Stomach (tissue), 4 donors: ENCODE data around the gene PCDH15.

ENCODE experiments used
- EP300 ChIP-seq: sonication (generic); formaldehyde crosslinking; IDR thresholded peaks from one replicate; pipeline ENCODE4 v1.6.1; 2017; ENCODE audit warnings: antibody characterized with exemption
- POLR2A ChIP-seq, 4 donors: fragments of 450-650 bp; IDR thresholded peaks; one replicate each; pipeline ENCODE4 v1.6.1; 2016; ENCODE audit warnings: antibody characterized with exemption in 4 of 4, control low read depth in 2 of 4, mild to moderate bottlenecking in 1 of 4, moderate library complexity in 1 of 4
- POLR2AphosphoS5 ChIP-seq, 3 donors: sonication (generic); formaldehyde crosslinking; IDR thresholded peaks; one replicate each; pipeline ENCODE4 v1.6.1; 2016; ENCODE audit warnings: antibody characterized with exemption in 3 of 3
- TF ChIP-seq, protein P1 (sequence below), 7 experiments: fragments of 450-650 bp in 4 of 7; fragments of 200-600 bp in 3 of 7; sonication (generic) in 3 of 7; IDR thresholded peaks; one replicate each; pipeline ENCODE4 v1.5.1; 2016 to 2019; ENCODE audit warnings: antibody characterized with exemption in 7 of 7, control low read depth in 2 of 7, mild to moderate bottlenecking in 1 of 7

DNA sequence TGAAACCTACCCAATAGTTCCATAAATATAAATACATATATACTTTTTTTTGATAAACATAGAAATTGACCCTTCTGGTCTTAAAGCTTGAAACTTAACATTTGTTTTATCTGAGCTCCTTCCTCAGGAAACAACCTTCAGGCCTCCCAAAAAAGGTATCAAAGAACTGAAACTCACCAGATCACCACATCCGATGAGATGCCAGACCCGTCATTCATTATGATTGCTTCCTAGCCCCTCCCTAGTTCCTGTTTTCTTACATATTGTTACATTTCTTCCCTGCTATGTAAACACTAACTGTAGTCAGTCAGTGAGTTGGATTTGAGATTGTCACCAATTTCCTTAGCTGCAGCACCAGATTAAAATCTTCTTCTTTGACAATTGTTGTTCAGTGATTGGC is 663.6 kb downstream of the PCDH15 start:
- TF ChIP-seq, protein P1, sequence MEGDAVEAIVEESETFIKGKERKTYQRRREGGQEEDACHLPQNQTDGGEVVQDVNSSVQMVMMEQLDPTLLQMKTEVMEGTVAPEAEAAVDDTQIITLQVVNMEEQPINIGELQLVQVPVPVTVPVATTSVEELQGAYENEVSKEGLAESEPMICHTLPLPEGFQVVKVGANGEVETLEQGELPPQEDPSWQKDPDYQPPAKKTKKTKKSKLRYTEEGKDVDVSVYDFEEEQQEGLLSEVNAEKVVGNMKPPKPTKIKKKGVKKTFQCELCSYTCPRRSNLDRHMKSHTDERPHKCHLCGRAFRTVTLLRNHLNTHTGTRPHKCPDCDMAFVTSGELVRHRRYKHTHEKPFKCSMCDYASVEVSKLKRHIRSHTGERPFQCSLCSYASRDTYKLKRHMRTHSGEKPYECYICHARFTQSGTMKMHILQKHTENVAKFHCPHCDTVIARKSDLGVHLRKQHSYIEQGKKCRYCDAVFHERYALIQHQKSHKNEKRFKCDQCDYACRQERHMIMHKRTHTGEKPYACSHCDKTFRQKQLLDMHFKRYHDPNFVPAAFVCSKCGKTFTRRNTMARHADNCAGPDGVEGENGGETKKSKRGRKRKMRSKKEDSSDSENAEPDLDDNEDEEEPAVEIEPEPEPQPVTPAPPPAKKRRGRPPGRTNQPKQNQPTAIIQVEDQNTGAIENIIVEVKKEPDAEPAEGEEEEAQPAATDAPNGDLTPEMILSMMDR (IDR thresholded peaks at IDR 0.05), result no peak
- TF ChIP-seq POLR2A (IDR thresholded peaks at IDR 0.05) (no peak), EP300 (no peak), POLR2AphosphoS5 (IDR thresholded peaks at IDR 0.05) (no peak)
